Anterior cingulate cortex (tissue), 58 donors: ENCODE results near the gene ENTHD1.
A peak's percentile ranks its signal among the peaks of the same experiment; 100 is the strongest.

ENCODE experiments used
- DNase-seq, 58 donors: peaks; one replicate each; lab custom pipeline; 2025; lab: John Stamatoyannopoulos, UW

Gene ENTHD1

GRCh38 chr22:39718921-39719475 lies 174.6 kb downstream of the ENTHD1 start:
- no peak for DNase-seq

- DNase-seq: no peak
Observed at GRCh38 chr22:39718206-39718605, 175.4 kb downstream of the ENTHD1 start.

- DNase-seq: peak in 15 of 58 donors; percentile 3 to 41 (median 14)
Observed at GRCh38 chr22:39717099-39717498, 176.5 kb downstream of the ENTHD1 start.

GRCh38 chr22:39716534-39716933 lies 177.0 kb downstream of the ENTHD1 start:
- DNase-seq: no peak

GRCh38 chr22:39715778-39716495 lies 177.6 kb downstream of the ENTHD1 start:
- DNase-seq: no peak

- DNase-seq: no peak
Observed at GRCh38 chr22:39714321-39714720, 179.2 kb downstream of the ENTHD1 start.

- DNase-seq: no peak
Observed at GRCh38 chr22:39713799-39714290, 179.7 kb downstream of the ENTHD1 start.

GRCh38 chr22:39712751-39713525 lies 180.6 kb downstream of the ENTHD1 start:
- DNase-seq: no peak

GRCh38 chr22:39712081-39712480 lies 181.5 kb downstream of the ENTHD1 start:
- DNase-seq: no peak

GRCh38 chr22:39710380-39711150 lies 183.0 kb downstream of the ENTHD1 start:
- DNase-seq: no peak

GRCh38 chr22:39707816-39708215 lies 185.7 kb downstream of the ENTHD1 start:
- no peak for DNase-seq

- no peak for DNase-seq
Observed at GRCh38 chr22:39707351-39707750, 186.2 kb downstream of the ENTHD1 start.

GRCh38 chr22:39706376-39707140 lies 187.0 kb downstream of the ENTHD1 start:
- DNase-seq: no peak

- no peak for DNase-seq
Observed at GRCh38 chr22:39705386-39705785, 188.2 kb downstream of the ENTHD1 start.

GRCh38 chr22:39703928-39704639 lies 189.5 kb downstream of the ENTHD1 start:
- peak in 1 of 58 donors; percentile 29 for DNase-seq

GRCh38 chr22:39703091-39703490 lies 190.5 kb downstream of the ENTHD1 start:
- no peak for DNase-seq

GRCh38 chr22:39700565-39700964 lies 193.0 kb downstream of the ENTHD1 start:
- DNase-seq: no peak

GRCh38 chr22:39699631-39700360 lies 193.8 kb downstream of the ENTHD1 start:
- peak in 26 of 58 donors; percentile 5 to 50 (median 24) for DNase-seq
